GM12878 (cell line): Measurements from ENCODE around the gene NAA35. TPM values are rescaled to one million over a fixed set of nuclear protein-coding genes. Genes with fewer than 3 reads are reported as not detected.

Source experiments
- ATAC-seq: fragments of 200-7000 bp; cut with Tn5 transposase; 3 replicates; pipeline ENCODE4 v1.9.1; 2020; ENCODE audit warnings: mild to moderate bottlenecking, moderate library complexity
- BruUV-seq: library from RNA; stranded (reverse); fragments of 400-500 nt; replicated peaks from 2 replicates; lab custom pipeline; 2021; lab: Mats Ljungman, UMichigan
- CTCF ChIA-PET: fragments of 300-600 bp; sonication (Branson Sonifier 250); formaldehyde crosslinking; extraction: SDS; loops from one replicate; lab custom pipeline; 2021; ENCODE audit warnings: inconsistent platforms; lab: Yijun Ruan, JAX
- POLR2A ChIA-PET: fragments of 350-600 bp; formaldehyde crosslinking; extraction: SDS; loops from one replicate; lab custom pipeline; 2021; ENCODE audit warnings: inconsistent platforms; lab: Charles Lee
- RAD21 ChIA-PET: fragments of 300-600 bp; sonication (Branson Sonifier 250); formaldehyde crosslinking; loops from one replicate; lab custom pipeline; 2023; ENCODE audit warnings: antibody characterized with exemption; ENCODE audit not compliant: unreplicated experiment; lab: Charles Lee
- SMC1A ChIA-PET: fragments of 300-600 bp; sonication (Branson Sonifier 250); formaldehyde crosslinking; loops from one replicate; lab custom pipeline; 2023; ENCODE audit not compliant: unreplicated experiment, uncharacterized antibody; lab: Charles Lee
- DNase-seq: peaks from one replicate; pipeline ENCODE4 v3.0.0-alpha.2; 2011; ENCODE audit warnings: low read depth, low spot score
- FAIRE-seq: peaks from 3 replicates; lab custom pipeline; 2011; peaks lifted over from hg19 to GRCh38; lab: Jason Lieb, UNC
- H2AFZ ChIP-seq: 2 replicates; pipeline ENCODE4 v1.6.0; 2011; ENCODE audit warnings: low read depth, low read length, control low read depth; ENCODE audit not compliant: control insufficient read depth
- H3K27ac ChIP-seq: 2 replicates; pipeline ENCODE4 v1.5.1; 2011; ENCODE audit warnings: control low read depth; ENCODE audit not compliant: control insufficient read depth, insufficient read depth
- H3K27me3 ChIP-seq, 2 experiments: replicated peaks in 1 of 2; 2 replicates each; pipeline versions ENCODE4 v1.6.0 to v1.6.1; 2011; ENCODE audit warnings: low read length in 1 of 2; ENCODE audit not compliant: control insufficient read depth in 2 of 2, insufficient read depth in 2 of 2
- H3K36me3 ChIP-seq, 2 experiments: 2 replicates each; pipeline ENCODE4 v1.5.1; 2011; ENCODE audit warnings: low read length in 1 of 2; ENCODE audit not compliant: control insufficient read depth in 2 of 2, insufficient read depth in 2 of 2
- H3K4me1 ChIP-seq: 2 replicates; pipeline ENCODE4 v1.6.1; 2011; ENCODE audit warnings: mild to moderate bottlenecking, low read length, moderate library complexity, mixed read lengths; ENCODE audit not compliant: control insufficient read depth, insufficient read depth
- H3K4me2 ChIP-seq: 2 replicates; pipeline ENCODE4 v1.6.0; 2011; ENCODE audit warnings: control low read depth; ENCODE audit not compliant: control insufficient read depth, insufficient read depth
- H3K4me3 ChIP-seq: fragments of 200-600 bp; sonication (generic); 2 replicates; pipeline ENCODE4 v1.5.1; 2016
- H3K79me2 ChIP-seq: 2 replicates; pipeline ENCODE4 v1.6.0; 2011; ENCODE audit warnings: low read length; ENCODE audit not compliant: control insufficient read depth, insufficient read depth
- H3K9ac ChIP-seq: 2 replicates; pipeline ENCODE4 v1.8.0; 2011; ENCODE audit warnings: low read length, control low read depth, mixed read lengths; ENCODE audit not compliant: control insufficient read depth, insufficient read depth
- H3K9me3 ChIP-seq: replicated peaks from 3 replicates; pipeline ENCODE4 v1.5.1; 2011; ENCODE audit warnings: mild to moderate bottlenecking, low read length; ENCODE audit not compliant: control insufficient read depth, insufficient read depth
- H4K20me1 ChIP-seq: 2 replicates; pipeline ENCODE4 v1.6.0; 2011; ENCODE audit not compliant: control insufficient read depth, insufficient read depth
- BRCA1 ChIP-seq: IDR thresholded peaks from 2 replicates; pipeline ENCODE4 v1.6.1; 2011; ENCODE audit warnings: low read depth, low read length, improper control_type of control experiment
- CREB1 ChIP-seq: IDR thresholded peaks from 2 replicates; pipeline ENCODE4 v1.6.1; 2012; ENCODE audit warnings: low read depth, mild to moderate bottlenecking, inconsistent platforms
- MTA3 ChIP-seq: IDR thresholded peaks from 2 replicates; pipeline ENCODE4 v1.6.1; 2012; ENCODE audit warnings: low read length, inconsistent platforms, borderline replicate concordance
- NFXL1 ChIP-seq: fragments of 450-650 bp; IDR thresholded peaks from 2 replicates; pipeline ENCODE4 v1.6.1; 2017; ENCODE audit warnings: antibody characterized with exemption, mild to moderate bottlenecking, borderline replicate concordance
- NR2F1 ChIP-seq: fragments of 450-650 bp; conservative IDR thresholded peaks from 2 replicates; pipeline ENCODE4 v1.6.1; 2017; ENCODE audit warnings: mild to moderate bottlenecking
- PAX8 ChIP-seq: fragments of 450-650 bp; IDR thresholded peaks from 2 replicates; pipeline ENCODE4 v1.6.1; 2017; ENCODE audit warnings: mild to moderate bottlenecking, moderate library complexity
- SIX5 ChIP-seq: IDR thresholded peaks from 2 replicates; pipeline ENCODE4 v1.6.1; 2011; ENCODE audit warnings: mild to moderate bottlenecking, low read depth, low read length, moderate library complexity; ENCODE audit not compliant: severe bottlenecking
- WGBS: methylation state at CpG from one replicate; pipeline ENCODE4 v1.1.6; 2016; ENCODE audit warnings: low lambda C conversion rate; ENCODE audit not compliant: insufficient replicate concordance, insufficient coverage; ENCODE audit errors: missing lambda C conversion rate; 5-methylcytosine and 5-hydroxymethylcytosine counted together
- in situ Hi-C: fragments of 300-500 bp; cut with MboI; formaldehyde crosslinking; loops from 9 replicates; pipeline ENCODE4 v1.14.3; 2018; ENCODE audit warnings: mixed read lengths
- intact Hi-C: fragments of 100-400 bp; cut with micrococcal nuclease; formaldehyde crosslinking; loops from one replicate; pipeline ENCODE4 v1.14.2; 2022; ENCODE audit not compliant: unreplicated experiment
- polyA plus RNA-seq, 11 experiments: library from polyadenylated mRNA; depleted of rRNA in 4 of 11; unstranded in 6 of 11; stranded (reverse) in 5 of 11; fragments of >200 nt; fragmentation: Nextera tagmentation in 4 of 11; fragmentation: Illumina TruSeq in 1 of 11; extraction: Ambion mirVana in 4 of 11; extraction: Trizol in 1 of 11; gene quantifications; 1 replicate in 1 of 11; 2 replicates in 10 of 11; pipeline versions ENCODE4 v1.2.1 to v1.2.3, GENCODE V29; 2011 to 2016; ENCODE audit warnings: inconsistent platforms in 2 of 11, missing spikeins in 2 of 11, low read depth in 1 of 11
- total RNA-seq, 4 experiments: library from RNA; depleted of rRNA in 3 of 4; stranded (reverse); fragments of >200 nt in 3 of 4; fragmentation: Illumina TruSeq in 1 of 4; extraction: Trizol in 1 of 4; gene quantifications; 2 replicates each; pipeline versions ENCODE4 v1.2.1 to v1.2.3, GENCODE V29; 2013 to 2021
- TF ChIP-seq, protein P1 (sequence below): IDR thresholded peaks from 2 replicates; pipeline ENCODE4 v1.6.1; 2012; ENCODE audit warnings: low read depth, low read length, improper control_type of control experiment
- TF ChIP-seq, protein P2 (sequence below): IDR thresholded peaks from 2 replicates; pipeline ENCODE4 v1.6.1; 2012; ENCODE audit warnings: mild to moderate bottlenecking, low read depth, low read length
- TF ChIP-seq, protein P3 (sequence below): IDR thresholded peaks from 2 replicates; pipeline ENCODE4 v1.6.1; 2011; ENCODE audit warnings: low read depth, mild to moderate bottlenecking, low read length, moderate library complexity, borderline replicate concordance; ENCODE audit errors: extremely low read depth

Gene NAA35
- total and polyA plus RNA-seq, 10 of the 15 experiments (the other 5 are each of a cell fraction or from before 2014, with no cell fraction given): 15.5 to 38.0 (median 26.9) TPM

DNA sequence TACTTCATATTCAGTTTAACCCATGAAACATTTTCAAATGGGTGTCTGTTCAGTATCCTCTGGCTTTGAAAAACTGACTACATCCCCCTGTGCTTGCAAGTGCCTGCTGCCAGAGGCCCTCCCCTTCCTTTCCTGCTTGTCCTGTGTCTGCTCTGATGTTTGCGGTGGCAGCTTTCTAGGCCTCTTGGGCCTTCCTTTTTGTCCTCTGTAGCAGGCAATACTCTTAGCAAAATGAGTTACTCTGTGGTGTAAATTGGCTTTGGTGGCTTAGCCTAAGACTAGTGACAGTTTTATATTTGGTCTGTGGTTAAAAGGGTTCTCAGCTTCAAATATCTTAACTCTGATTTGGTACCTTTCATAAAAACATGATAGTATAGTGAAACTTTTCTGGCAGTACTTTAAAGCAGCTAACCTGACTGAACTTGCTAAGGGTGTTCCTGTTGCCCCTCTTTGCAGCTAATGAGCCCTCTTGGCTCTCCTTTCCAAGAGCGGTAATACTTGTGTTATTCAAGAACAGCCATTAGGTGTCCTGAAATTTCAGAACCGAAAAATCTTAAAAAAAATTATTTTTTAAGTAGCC is 81.8 kb downstream of the NAA35 start:
- no TSS peak for BruUV-seq
- H3K79me2 ChIP-seq: no peaks in the 10 kb centered on the region
- H3K9ac ChIP-seq: no peak overlapping the region
- ATAC-seq (no peak), FAIRE-seq (no peak), DNase-seq (no peak)
- POLR2A ChIA-PET: no interaction called here
- in situ Hi-C loops (no loop called here), intact Hi-C loops (no loop called here)
- no peaks in the 10 kb centered on the region for H3K4me1 ChIP-seq
- H4K20me1 ChIP-seq: no peaks in the 10 kb centered on the region
- peaks cover 0 to 23% of the 10 kb centered on the region in 2 experiments; a peak in 2 of 4 replicates for H3K36me3 ChIP-seq
- H3K9me3 ChIP-seq: no peaks in the 10 kb centered on the region
- no peak overlapping the region for H3K4me3 ChIP-seq
- no peak overlapping the region for H3K27ac ChIP-seq
- no peak overlapping the region for H2AFZ ChIP-seq
- H3K27me3 ChIP-seq: no peaks in the 10 kb centered on the region
- CTCF ChIA-PET: no interaction called here
- WGBS: 99% methylated on average over 3 of the region's 3 CpGs
- SMC1A ChIA-PET: no interaction called here
- RAD21 ChIA-PET: no interaction called here
- no peak overlapping the region for H3K4me2 ChIP-seq
- TF ChIP-seq SIX5 (no peak), CREB1 (no peak), PAX8 (no peak), MTA3 (no peak), NFXL1 (no peak), BRCA1 (no peak), NR2F1 (no peak)
- TF ChIP-seq, protein P1, sequence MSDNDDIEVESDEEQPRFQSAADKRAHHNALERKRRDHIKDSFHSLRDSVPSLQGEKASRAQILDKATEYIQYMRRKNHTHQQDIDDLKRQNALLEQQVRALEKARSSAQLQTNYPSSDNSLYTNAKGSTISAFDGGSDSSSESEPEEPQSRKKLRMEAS: no peak
- TF ChIP-seq, protein P2, sequence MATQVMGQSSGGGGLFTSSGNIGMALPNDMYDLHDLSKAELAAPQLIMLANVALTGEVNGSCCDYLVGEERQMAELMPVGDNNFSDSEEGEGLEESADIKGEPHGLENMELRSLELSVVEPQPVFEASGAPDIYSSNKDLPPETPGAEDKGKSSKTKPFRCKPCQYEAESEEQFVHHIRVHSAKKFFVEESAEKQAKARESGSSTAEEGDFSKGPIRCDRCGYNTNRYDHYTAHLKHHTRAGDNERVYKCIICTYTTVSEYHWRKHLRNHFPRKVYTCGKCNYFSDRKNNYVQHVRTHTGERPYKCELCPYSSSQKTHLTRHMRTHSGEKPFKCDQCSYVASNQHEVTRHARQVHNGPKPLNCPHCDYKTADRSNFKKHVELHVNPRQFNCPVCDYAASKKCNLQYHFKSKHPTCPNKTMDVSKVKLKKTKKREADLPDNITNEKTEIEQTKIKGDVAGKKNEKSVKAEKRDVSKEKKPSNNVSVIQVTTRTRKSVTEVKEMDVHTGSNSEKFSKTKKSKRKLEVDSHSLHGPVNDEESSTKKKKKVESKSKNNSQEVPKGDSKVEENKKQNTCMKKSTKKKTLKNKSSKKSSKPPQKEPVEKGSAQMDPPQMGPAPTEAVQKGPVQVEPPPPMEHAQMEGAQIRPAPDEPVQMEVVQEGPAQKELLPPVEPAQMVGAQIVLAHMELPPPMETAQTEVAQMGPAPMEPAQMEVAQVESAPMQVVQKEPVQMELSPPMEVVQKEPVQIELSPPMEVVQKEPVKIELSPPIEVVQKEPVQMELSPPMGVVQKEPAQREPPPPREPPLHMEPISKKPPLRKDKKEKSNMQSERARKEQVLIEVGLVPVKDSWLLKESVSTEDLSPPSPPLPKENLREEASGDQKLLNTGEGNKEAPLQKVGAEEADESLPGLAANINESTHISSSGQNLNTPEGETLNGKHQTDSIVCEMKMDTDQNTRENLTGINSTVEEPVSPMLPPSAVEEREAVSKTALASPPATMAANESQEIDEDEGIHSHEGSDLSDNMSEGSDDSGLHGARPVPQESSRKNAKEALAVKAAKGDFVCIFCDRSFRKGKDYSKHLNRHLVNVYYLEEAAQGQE: no peak
- TF ChIP-seq, protein P3, sequence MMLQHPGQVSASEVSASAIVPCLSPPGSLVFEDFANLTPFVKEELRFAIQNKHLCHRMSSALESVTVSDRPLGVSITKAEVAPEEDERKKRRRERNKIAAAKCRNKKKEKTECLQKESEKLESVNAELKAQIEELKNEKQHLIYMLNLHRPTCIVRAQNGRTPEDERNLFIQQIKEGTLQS: no peak
